ENCODE measurements around the gene GTPBP3.
A peak's percentile ranks its signal among the peaks of the same experiment; 100 is the strongest.

GTPBP3 gene

GRCh38 chr19:17346109-17346671 is 8.8 kb downstream of the GTPBP3 start:
- Histone ChIP-seq H3K27ac (no peak overlapping the region), H3K4me3 (ENCODE audit: low read depth, low read length) (no peak overlapping the region), H3K27me3 (ENCODE audit: insufficient read depth, low read depth, severe bottlenecking) (no peaks in the 10 kb centered on the region), H3K36me3 (peaks cover 12% of the 10 kb centered on the region), H3K9me3 (ENCODE audit: severe bottlenecking) (no peaks in the 10 kb centered on the region)
- DNase-seq, result peak; percentile 75
- TF ChIP-seq CTCF (IDR thresholded peaks at IDR 0.05; ENCODE audit: low read depth, low read length), result peak; percentile 98

- Histone ChIP-seq H3K36me3 (peaks cover 3% of the 10 kb centered on the region), H3K4me3 (ENCODE audit: low read depth, low read length) (no peak overlapping the region), H3K9me3 (ENCODE audit: severe bottlenecking) (no peaks in the 10 kb centered on the region), H3K27ac (no peak overlapping the region), H3K27me3 (ENCODE audit: insufficient read depth, low read depth, severe bottlenecking) (no peaks in the 10 kb centered on the region)
- no peak for TF ChIP-seq CTCF (IDR thresholded peaks at IDR 0.05; ENCODE audit: low read depth, low read length)
- no peak for DNase-seq
Observed at GRCh38 chr19:17347361-17347760, 10.0 kb downstream of the GTPBP3 start.

- H3K4me3 ChIP-seq (ENCODE audit: low read depth, low read length), result no peak overlapping the region
- H3K27me3 ChIP-seq (ENCODE audit: insufficient read depth, low read depth, severe bottlenecking), result no peaks in the 10 kb centered on the region
- no peak for DNase-seq
- no peaks in the 10 kb centered on the region; the same call in 1 of the 2 replicates for H3K36me3 ChIP-seq
- no peak overlapping the region for H3K27ac ChIP-seq
- no peak for TF ChIP-seq CTCF (IDR thresholded peaks at IDR 0.05; ENCODE audit: low read depth, low read length)
- no peaks in the 10 kb centered on the region for H3K9me3 ChIP-seq (ENCODE audit: severe bottlenecking)
Observed at GRCh38 chr19:17347877-17348276, 10.5 kb downstream of the GTPBP3 start.

- no peaks in the 10 kb centered on the region; the same call in 1 of the 2 replicates for H3K36me3 ChIP-seq
- TF ChIP-seq CTCF (IDR thresholded peaks at IDR 0.05; ENCODE audit: low read depth, low read length), result no peak
- DNase-seq, result no peak
- no peaks in the 10 kb centered on the region for H3K27me3 ChIP-seq (ENCODE audit: insufficient read depth, low read depth, severe bottlenecking)
- H3K4me3 ChIP-seq (ENCODE audit: low read depth, low read length), result no peak overlapping the region
- H3K27ac ChIP-seq, result no peak overlapping the region
- no peaks in the 10 kb centered on the region for H3K9me3 ChIP-seq (ENCODE audit: severe bottlenecking)
Observed at GRCh38 chr19:17348700-17349099, 11.3 kb downstream of the GTPBP3 start.

- TF ChIP-seq CTCF (IDR thresholded peaks at IDR 0.05; ENCODE audit: low read depth, low read length), result no peak
- no peaks in the 10 kb centered on the region for H3K36me3 ChIP-seq
- DNase-seq, result no peak
- no peak overlapping the region for H3K4me3 ChIP-seq (ENCODE audit: low read depth, low read length)
- no peaks in the 10 kb centered on the region for H3K9me3 ChIP-seq (ENCODE audit: severe bottlenecking)
- no peaks in the 10 kb centered on the region for H3K27me3 ChIP-seq (ENCODE audit: insufficient read depth, low read depth, severe bottlenecking)
- no peak overlapping the region for H3K27ac ChIP-seq
Observed at GRCh38 chr19:17351815-17352435, 14.6 kb downstream of the GTPBP3 start.

Measured in WERI-Rb-1 (cell line).